ENCODE data around the gene PTPRH.

The PTPRH gene

GRCh38 chr19:55147545-55148251 is 61.6 kb downstream of the PTPRH start:
- TF ChIP-seq MAX (IDR thresholded peaks at IDR 0.05; ENCODE audit: low read depth, low read length) (no peak), CTCF (IDR thresholded peaks at IDR 0.05; ENCODE audit: low read depth, low read length) (no peak), MYC (IDR thresholded peaks at IDR 0.05; ENCODE audit: low read depth, low read length) (no peak), POLR2A (IDR thresholded peaks at IDR 0.05; ENCODE audit: extremely low read depth, insufficient read length) (no peak)
- no peak overlapping the region for H3K4me3 ChIP-seq (ENCODE audit: low read depth, low read length)
- no peak for DNase-seq (ENCODE audit: low read depth)

GRCh38 chr19:55146705-55147273 is 62.5 kb downstream of the PTPRH start:
- peak; percentile 24 for DNase-seq (ENCODE audit: low read depth)
- H3K4me3 ChIP-seq (ENCODE audit: low read depth, low read length): no peak overlapping the region
- TF ChIP-seq MAX (IDR thresholded peaks at IDR 0.05; ENCODE audit: low read depth, low read length): no peak
- TF ChIP-seq MYC (IDR thresholded peaks at IDR 0.05; ENCODE audit: low read depth, low read length): no peak
- no peak for TF ChIP-seq CTCF (IDR thresholded peaks at IDR 0.05; ENCODE audit: low read depth, low read length)
- TF ChIP-seq POLR2A (IDR thresholded peaks at IDR 0.05; ENCODE audit: extremely low read depth, insufficient read length): no peak

- no peak overlapping the region for H3K4me3 ChIP-seq (ENCODE audit: low read depth, low read length)
Observed at GRCh38 chr19:55146078-55146704, 63.1 kb downstream of the PTPRH start.

GRCh38 chr19:55145232-55145631 is 64.1 kb downstream of the PTPRH start:
- peak; percentile 36 for DNase-seq (ENCODE audit: low read depth)
- TF ChIP-seq CTCF (IDR thresholded peaks at IDR 0.05; ENCODE audit: low read depth, low read length) (no peak), POLR2A (IDR thresholded peaks at IDR 0.05; ENCODE audit: extremely low read depth, insufficient read length) (no peak)
- no peak overlapping the region for H3K4me3 ChIP-seq (ENCODE audit: low read depth, low read length)

More at GRCh38 chr19:55146078-55146704, 63.1 kb downstream of the PTPRH start:
- peak; percentile 49 for TF ChIP-seq CTCF (IDR thresholded peaks at IDR 0.05; ENCODE audit: low read depth, low read length)
- TF ChIP-seq MAX (IDR thresholded peaks at IDR 0.05; ENCODE audit: low read depth, low read length): no peak
- DNase-seq (ENCODE audit: low read depth): peak; percentile 43

- TF ChIP-seq CTCF (IDR thresholded peaks at IDR 0.05; ENCODE audit: low read depth, low read length): no peak
- no peak for TF ChIP-seq MYC (IDR thresholded peaks at IDR 0.05; ENCODE audit: low read depth, low read length)
- TF ChIP-seq MAX (IDR thresholded peaks at IDR 0.05; ENCODE audit: low read depth, low read length): no peak
- TF ChIP-seq POLR2A (IDR thresholded peaks at IDR 0.05; ENCODE audit: extremely low read depth, insufficient read length): no peak
- DNase-seq (ENCODE audit: low read depth): no peak
- no peak overlapping the region for H3K4me3 ChIP-seq (ENCODE audit: low read depth, low read length)
Observed at GRCh38 chr19:55141696-55142095, 67.6 kb downstream of the PTPRH start.

Measured in NB4 (cell line).